Esophagus squamous epithelium (tissue), 5 donors: ENCODE data around the gene OR5D16. TPM values are rescaled to one million over a fixed set of nuclear protein-coding genes. Genes with fewer than 3 reads are reported as not detected.

Experiments used
- DNase-seq: peaks from one replicate; lab custom pipeline; 2025; lab: John Stamatoyannopoulos, UW
- H3K27ac ChIP-seq, 4 donors: fragments of 200-600 bp; sonication (generic); one replicate each; pipeline ENCODE4 v1.5.1; 2016 to 2019; ENCODE audit warnings: mild to moderate bottlenecking in 1 of 4
- H3K27me3 ChIP-seq, 4 donors: fragments of 200-600 bp; sonication (generic); 1 replicate in 3 of 4; 2 replicates in 1 of 4; pipeline versions ENCODE4 v1.5.1 to v1.6.0; 2017 to 2021; ENCODE audit warnings: antibody characterized with exemption in 1 of 4
- H3K36me3 ChIP-seq, 3 donors: fragments of 200-600 bp; sonication (generic); one replicate each; pipeline ENCODE4 v1.5.1; 2016 to 2019
- H3K4me1 ChIP-seq, 3 donors: fragments of 200-600 bp; sonication (generic); one replicate each; pipeline ENCODE4 v1.5.1; 2017 to 2019
- H3K4me3 ChIP-seq, 4 donors: fragments of 200-600 bp; sonication (generic); 1 replicate in 3 of 4; 2 replicates in 1 of 4; pipeline ENCODE4 v1.5.1; 2016 to 2019; ENCODE audit warnings: mild to moderate bottlenecking in 2 of 4, moderate library complexity in 1 of 4
- H3K9me3 ChIP-seq, 3 donors: fragments of 200-600 bp; sonication (generic); one replicate each; pipeline ENCODE4 v1.5.1; 2016 to 2019
- CTCF ChIP-seq, 6 experiments: fragments of 450-650 bp in 4 of 6; fragments of 200-600 bp in 2 of 6; sonication (generic) in 2 of 6; IDR thresholded peaks; one replicate each; pipeline ENCODE4 v1.5.1; 2016 to 2019; ENCODE audit warnings: antibody characterized with exemption in 6 of 6, mild to moderate bottlenecking in 4 of 6, moderate library complexity in 4 of 6
- POLR2A ChIP-seq, 4 donors: fragments of 450-650 bp; IDR thresholded peaks; one replicate each; pipeline ENCODE4 v1.6.1; 2017; ENCODE audit warnings: antibody characterized with exemption in 4 of 4, mild to moderate bottlenecking in 4 of 4, moderate library complexity in 3 of 4
- WGBS, 2 donors: methylation state at CpG; one replicate each; pipeline ENCODE4 v1.1.5; 2018; 5-methylcytosine and 5-hydroxymethylcytosine counted together
- intact Hi-C: fragments of 100-400 bp; cut with DNase I; formaldehyde crosslinking; loops from one replicate; pipeline ENCODE4 v1.15.0; 2022
- total RNA-seq, 4 donors: library from RNA; depleted of rRNA; stranded (reverse); fragments of >200 nt; gene quantifications; one replicate each; pipeline ENCODE4 v1.1.0, GENCODE V29; 2016
- donor health status: DM: yes; HTN: yes; CAD: no.

The OR5D16 gene
- total RNA-seq, 4 donors from 2014 or later: not detected

- Histone ChIP-seq H3K36me3 (no peaks in the 10 kb centered on the region), H3K9me3 (peaks cover 0 to 19% (median 0%) of the 10 kb centered on the region in 3 donors), H3K4me1 (no peaks in the 10 kb centered on the region), H3K27me3 (no peaks in the 10 kb centered on the region), H3K27ac (no peak within 1 kb of the TSS), H3K4me3 (no peak within 1 kb of the TSS)
- DNase-seq: no peak
- intact Hi-C loops: no loop called here
- 47 to 79% methylated on average over 1 of the region's 1 CpG for WGBS, 2 donors
- TF ChIP-seq POLR2A (IDR thresholded peaks at IDR 0.05) (no peak), CTCF (IDR thresholded peaks at IDR 0.05) (no peak)
These were observed 27.5 kb upstream of the OR5D16 start, which contains the start of gene OR5L1 for GRCh38 chr11:55811067-55811466. OR5L1 (plus strand) TSS chr11:55811367; CDS start chr11:55811467, 100 bp downstream.

GRCh38 chr11:55819330-55819729 is 19.2 kb upstream of the OR5D16 start, which contains the start of gene OR5D18:
OR5D18 (plus strand) TSS chr11:55819630; CDS start chr11:55819630, 0 bp downstream.
- H3K4me3 ChIP-seq: no peak within 1 kb of the TSS
- H3K9me3 ChIP-seq: no peaks in the 10 kb centered on the region
- no peaks in the 10 kb centered on the region for H3K4me1 ChIP-seq
- no peaks in the 10 kb centered on the region for H3K27me3 ChIP-seq
- TF ChIP-seq POLR2A (IDR thresholded peaks at IDR 0.05): no peak
- TF ChIP-seq CTCF (IDR thresholded peaks at IDR 0.05): no peak
- intact Hi-C loops: no loop called here
- 78 to 85% methylated on average over 5 of the region's 5 CpGs for WGBS, 2 donors
- H3K27ac ChIP-seq: no peak within 1 kb of the TSS
- DNase-seq: no peak
- H3K36me3 ChIP-seq: no peaks in the 10 kb centered on the region

- no peak within 1 kb of the TSS for H3K27ac ChIP-seq
- no peaks in the 10 kb centered on the region for H3K27me3 ChIP-seq
- TF ChIP-seq CTCF (IDR thresholded peaks at IDR 0.05): no peak
- TF ChIP-seq POLR2A (IDR thresholded peaks at IDR 0.05): no peak
- no peak for DNase-seq
- no peaks in the 10 kb centered on the region for H3K4me1 ChIP-seq
- H3K36me3 ChIP-seq: no peaks in the 10 kb centered on the region
- H3K9me3 ChIP-seq: no peaks in the 10 kb centered on the region
- intact Hi-C loops: no loop called here
- H3K4me3 ChIP-seq: no peak within 1 kb of the TSS
These were observed 11.6 kb upstream of the OR5D16 start, which contains the start of gene OR5L2 for GRCh38 chr11:55826919-55827318. OR5L2 (plus strand) TSS chr11:55827219; CDS start chr11:55827219, 0 bp downstream.

GRCh38 chr11:55847453-55847852 is 8.9 kb downstream of the OR5D16 start:
- WGBS, 2 donors: 30 to 31% methylated on average over 2 of the region's 2 CpGs
- no peak overlapping the region for H3K4me3 ChIP-seq
- intact Hi-C loops: no loop called here

GRCh38 chr11:55849037-55849436 is 10.5 kb downstream of the OR5D16 start:
- Histone ChIP-seq H3K36me3 (no peaks in the 10 kb centered on the region), H3K27me3 (no peaks in the 10 kb centered on the region), H3K4me1 (no peaks in the 10 kb centered on the region), H3K4me3 (no peak overlapping the region), H3K9me3 (no peaks in the 10 kb centered on the region), H3K27ac (no peak overlapping the region)
- TF ChIP-seq CTCF (IDR thresholded peaks at IDR 0.05): no peak
- no peak for TF ChIP-seq POLR2A (IDR thresholded peaks at IDR 0.05)
- intact Hi-C loops: no loop called here
- no peak for DNase-seq

More at GRCh38 chr11:55847453-55847852, 8.9 kb downstream of the OR5D16 start:
- Histone ChIP-seq H3K27ac (no peak overlapping the region), H3K27me3 (no peaks in the 10 kb centered on the region), H3K4me1 (no peaks in the 10 kb centered on the region), H3K36me3 (no peaks in the 10 kb centered on the region), H3K9me3 (no peaks in the 10 kb centered on the region)
- TF ChIP-seq POLR2A (IDR thresholded peaks at IDR 0.05) (no peak), CTCF (IDR thresholded peaks at IDR 0.05) (no peak)
- DNase-seq: no peak
